GM12865 (cell line): Measurements from ENCODE around the gene FOXN1.

Experiments used
- DNase-seq: peaks from one replicate; pipeline ENCODE4 v3.0.0; 2010; ENCODE audit warnings: low read depth
- H3K4me3 ChIP-seq: 2 replicates; pipeline ENCODE4 v1.5.1; 2011; ENCODE audit warnings: mild to moderate bottlenecking, low read depth, low read length, control low read depth
- TF ChIP-seq, protein P1 (sequence below): IDR thresholded peaks from 2 replicates; pipeline ENCODE4 v1.5.1; 2011; ENCODE audit warnings: low read length, control low read depth, low read depth, inconsistent platforms; ENCODE audit not compliant: insufficient read depth; ENCODE audit errors: missing control alignments

FOXN1 gene

DNA sequence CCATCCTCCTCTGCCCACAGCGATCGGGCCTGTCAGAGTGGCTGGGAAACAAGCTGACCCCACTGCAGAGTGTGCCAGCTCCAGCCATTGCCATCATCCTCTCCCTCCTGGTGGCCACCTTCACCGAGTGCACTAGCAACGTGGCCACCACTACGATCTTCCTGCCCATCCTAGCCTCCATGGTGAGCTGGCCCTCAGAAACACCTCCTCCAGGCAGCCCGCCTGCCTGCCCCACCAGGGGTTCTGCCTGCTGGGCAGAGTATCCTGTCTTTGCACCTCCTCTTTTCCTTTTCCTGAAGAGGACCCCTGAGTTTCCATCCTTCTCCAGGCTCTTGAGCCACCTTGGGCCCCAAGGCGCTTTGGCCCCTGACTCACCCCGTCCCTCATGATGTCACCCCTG, 10.5 kb upstream of the FOXN1 start:
- DNase-seq = no peak
- TF ChIP-seq, protein P1, sequence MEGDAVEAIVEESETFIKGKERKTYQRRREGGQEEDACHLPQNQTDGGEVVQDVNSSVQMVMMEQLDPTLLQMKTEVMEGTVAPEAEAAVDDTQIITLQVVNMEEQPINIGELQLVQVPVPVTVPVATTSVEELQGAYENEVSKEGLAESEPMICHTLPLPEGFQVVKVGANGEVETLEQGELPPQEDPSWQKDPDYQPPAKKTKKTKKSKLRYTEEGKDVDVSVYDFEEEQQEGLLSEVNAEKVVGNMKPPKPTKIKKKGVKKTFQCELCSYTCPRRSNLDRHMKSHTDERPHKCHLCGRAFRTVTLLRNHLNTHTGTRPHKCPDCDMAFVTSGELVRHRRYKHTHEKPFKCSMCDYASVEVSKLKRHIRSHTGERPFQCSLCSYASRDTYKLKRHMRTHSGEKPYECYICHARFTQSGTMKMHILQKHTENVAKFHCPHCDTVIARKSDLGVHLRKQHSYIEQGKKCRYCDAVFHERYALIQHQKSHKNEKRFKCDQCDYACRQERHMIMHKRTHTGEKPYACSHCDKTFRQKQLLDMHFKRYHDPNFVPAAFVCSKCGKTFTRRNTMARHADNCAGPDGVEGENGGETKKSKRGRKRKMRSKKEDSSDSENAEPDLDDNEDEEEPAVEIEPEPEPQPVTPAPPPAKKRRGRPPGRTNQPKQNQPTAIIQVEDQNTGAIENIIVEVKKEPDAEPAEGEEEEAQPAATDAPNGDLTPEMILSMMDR = no peak

DNA sequence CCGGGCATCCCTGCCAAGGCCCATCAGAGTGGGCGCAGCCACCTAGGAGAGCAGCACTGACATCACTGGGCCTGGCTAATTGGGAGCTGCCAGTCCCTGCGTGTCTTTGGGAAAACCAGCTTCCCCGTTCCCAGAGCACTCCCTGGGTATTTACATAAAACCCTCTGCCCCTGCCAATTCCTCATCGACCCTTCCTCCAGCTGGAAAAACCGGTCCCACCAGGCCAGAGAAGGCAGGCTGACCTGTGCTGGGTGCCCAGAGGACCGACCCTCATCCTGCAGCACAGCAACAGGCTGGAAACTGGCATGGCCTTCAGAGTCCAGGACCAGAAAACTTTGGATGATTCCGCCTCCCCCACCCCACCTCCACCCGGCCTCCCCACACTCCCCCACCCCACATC, 8.2 kb upstream of the FOXN1 start:
- no peak for DNase-seq
- H3K4me3 ChIP-seq = no peak overlapping the region
- TF ChIP-seq, protein P1 = no peak

More for the DNA sequence above, 10.5 kb upstream of the FOXN1 start:
- no peak overlapping the region for H3K4me3 ChIP-seq

DNA sequence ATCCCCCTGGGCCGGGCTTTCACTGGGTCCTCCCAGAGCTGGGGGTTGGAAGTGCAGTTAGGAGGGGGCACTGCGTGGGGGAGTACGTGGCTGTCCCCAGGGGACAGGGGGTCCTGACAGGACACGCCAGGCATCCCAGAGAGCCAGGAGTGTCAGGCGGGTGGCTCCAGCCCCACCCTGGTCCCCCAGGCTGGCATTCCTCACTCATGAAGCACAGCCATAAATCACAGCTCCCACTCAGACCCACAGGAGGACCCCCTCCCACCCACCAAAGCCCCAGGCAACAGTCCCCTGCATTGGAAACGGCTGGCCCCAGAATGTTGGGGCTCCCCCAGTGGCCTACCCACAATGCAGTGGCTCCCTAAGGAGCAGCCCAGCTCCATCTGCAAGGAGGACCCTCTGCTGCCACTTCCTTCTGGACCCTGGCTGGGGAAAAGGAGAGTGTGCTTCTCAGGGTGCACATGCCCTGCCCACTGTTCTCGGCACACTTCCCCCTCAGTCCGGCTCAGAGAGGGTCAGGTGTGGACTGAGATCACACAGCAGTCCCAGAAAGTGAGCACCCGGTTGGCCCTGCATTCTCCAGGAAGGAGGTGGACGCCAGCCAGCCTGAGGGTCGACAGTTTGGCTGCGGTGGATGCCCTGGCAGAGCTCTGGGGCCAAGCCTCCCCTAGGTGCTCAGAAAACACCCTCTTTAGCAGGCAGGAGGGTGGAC, 7.3 kb upstream of the FOXN1 start:
- no peak overlapping the region for H3K4me3 ChIP-seq
- TF ChIP-seq, protein P1 = no peak
- no peak for DNase-seq

DNA sequence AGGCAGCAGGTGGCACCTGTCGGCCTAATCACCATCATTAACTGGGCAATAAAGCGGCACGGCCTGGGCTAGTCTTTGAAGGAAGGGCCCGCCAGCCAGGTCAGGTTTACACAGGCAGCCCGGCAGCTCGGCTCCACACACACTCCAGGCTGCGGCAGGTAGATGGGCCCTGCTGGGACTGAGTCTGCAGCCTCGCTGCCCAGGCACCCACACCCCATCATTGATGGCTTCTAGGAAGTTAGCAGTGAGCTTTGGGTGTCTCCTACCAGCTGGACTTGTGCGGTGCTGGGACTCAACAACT, 6.8 kb upstream of the FOXN1 start:
- DNase-seq = no peak
- TF ChIP-seq, protein P1 = no peak
- no peak overlapping the region for H3K4me3 ChIP-seq

DNA sequence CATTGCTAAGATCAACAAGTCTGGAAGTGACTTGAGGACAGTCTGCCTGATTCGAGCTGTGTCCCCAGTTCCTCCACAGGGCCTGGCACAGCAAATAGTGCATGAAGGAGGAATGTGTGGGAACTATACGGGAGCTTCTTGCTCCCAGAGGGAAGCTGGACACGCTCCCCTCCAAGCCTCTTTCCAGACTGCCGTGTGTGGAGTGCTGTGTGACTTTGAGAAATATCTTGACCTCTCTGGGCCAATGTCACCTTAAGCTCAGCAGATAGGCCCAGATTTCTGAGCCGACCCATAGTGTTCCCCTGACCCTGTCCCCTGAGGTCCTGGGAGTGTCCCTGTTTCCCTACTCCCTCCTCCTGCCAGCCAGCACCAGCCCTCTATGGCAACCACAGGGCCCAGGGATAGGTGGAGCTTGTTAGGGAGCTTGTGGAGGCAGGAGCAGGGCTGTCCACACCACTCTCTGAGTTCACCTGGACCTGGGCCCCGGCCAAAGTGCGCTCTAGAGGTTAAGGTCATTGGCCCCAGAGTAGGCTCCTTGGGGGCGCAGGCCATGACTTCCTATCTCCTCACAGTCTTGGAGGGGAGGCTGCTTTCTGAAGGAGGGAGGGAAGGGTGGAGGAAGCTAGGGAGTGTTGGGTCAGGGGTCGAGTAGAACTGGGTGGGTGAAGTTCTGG, 6.3 kb upstream of the FOXN1 start:
- TF ChIP-seq, protein P1 = no peak
- H3K4me3 ChIP-seq = peak overlapping the region; percentile 45
- DNase-seq = no peak

DNA sequence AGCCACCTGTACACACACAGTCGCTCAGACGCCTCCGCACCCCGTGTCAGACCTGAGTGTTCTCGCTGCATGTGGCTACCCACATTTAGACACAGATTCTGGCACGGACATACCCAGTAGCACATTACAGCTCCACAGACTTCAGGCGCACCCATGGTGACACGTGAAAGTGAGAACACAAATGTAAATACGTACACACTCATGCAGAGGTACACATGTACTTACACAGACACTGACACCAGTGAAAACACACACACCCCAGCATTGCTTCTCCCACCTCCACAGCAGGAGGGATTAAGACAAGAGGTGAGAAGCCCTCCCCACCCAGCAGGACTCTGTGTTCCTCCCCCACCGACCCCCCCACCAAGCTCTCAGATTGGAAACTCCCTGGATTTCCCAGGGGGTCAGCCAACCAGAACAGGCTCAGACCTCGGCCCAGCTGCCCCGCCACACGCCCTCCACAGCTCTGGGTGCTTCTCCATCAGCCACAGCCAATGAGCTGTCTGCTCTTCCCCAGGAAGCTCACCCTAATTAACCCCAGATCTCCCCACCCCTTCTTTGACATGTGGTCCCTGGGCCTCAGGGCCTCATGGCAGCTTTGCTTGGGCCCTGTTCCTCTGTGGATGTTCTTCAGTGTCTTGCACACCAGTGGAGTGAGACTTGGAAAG, 5.3 kb upstream of the FOXN1 start:
- TF ChIP-seq, protein P1 = no peak
- DNase-seq = peak; percentile 93
- peak overlapping the region; percentile 45 for H3K4me3 ChIP-seq
